Measurements from ENCODE around the gene GRB7. TPM values are rescaled to one million over a fixed set of nuclear protein-coding genes. Genes with fewer than 3 reads are reported as not detected.

The GRB7 gene
- total RNA-seq, 1 donor from 2014 or later: 25.0 TPM

DNA sequence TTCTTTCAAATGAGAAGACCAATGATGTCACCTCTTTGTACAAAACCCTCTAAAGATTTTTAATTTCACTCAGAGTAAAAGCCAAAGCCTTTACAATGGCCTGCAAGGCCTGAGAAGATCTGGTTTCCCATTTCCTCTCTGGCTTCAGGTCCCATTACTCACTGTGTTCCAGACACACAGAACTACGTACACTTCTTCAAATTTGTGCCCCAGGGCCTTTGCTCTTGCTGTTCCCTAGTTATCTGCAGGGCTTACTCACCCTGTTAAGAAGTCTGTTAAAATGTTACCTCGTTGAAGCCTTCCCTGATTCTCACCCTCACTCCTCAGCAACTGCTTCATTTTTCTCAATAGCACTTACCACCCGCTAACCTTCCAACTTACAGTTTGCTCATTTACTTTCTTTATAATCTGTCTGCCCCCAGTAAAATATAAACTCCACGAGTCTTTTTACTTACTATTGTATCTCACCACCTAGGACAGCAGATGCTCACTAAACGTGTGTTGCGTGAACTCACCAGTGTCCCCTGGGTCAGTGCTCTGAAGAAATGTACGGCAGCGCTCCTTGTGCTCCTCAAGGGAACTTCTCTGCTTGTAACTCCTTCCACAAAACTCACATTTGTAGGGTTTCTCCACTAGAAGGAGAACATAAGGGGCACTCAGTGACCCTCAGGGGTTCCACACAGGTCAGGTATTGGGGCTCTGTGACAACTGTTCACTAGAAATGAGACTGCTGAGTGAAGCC, 50.2 kb downstream of the GRB7 start:
- ATAC-seq: no peak
- TF ChIP-seq, protein P1, sequence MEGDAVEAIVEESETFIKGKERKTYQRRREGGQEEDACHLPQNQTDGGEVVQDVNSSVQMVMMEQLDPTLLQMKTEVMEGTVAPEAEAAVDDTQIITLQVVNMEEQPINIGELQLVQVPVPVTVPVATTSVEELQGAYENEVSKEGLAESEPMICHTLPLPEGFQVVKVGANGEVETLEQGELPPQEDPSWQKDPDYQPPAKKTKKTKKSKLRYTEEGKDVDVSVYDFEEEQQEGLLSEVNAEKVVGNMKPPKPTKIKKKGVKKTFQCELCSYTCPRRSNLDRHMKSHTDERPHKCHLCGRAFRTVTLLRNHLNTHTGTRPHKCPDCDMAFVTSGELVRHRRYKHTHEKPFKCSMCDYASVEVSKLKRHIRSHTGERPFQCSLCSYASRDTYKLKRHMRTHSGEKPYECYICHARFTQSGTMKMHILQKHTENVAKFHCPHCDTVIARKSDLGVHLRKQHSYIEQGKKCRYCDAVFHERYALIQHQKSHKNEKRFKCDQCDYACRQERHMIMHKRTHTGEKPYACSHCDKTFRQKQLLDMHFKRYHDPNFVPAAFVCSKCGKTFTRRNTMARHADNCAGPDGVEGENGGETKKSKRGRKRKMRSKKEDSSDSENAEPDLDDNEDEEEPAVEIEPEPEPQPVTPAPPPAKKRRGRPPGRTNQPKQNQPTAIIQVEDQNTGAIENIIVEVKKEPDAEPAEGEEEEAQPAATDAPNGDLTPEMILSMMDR (IDR thresholded peaks at IDR 0.05): no peak
- intact Hi-C loops (cut with DNase I): no loop called here
- no peak for DNase-seq
- no peak overlapping the region for H3K4me3 ChIP-seq
- H3K27ac ChIP-seq: no peak overlapping the region
- H3K36me3 ChIP-seq: no peaks in the 10 kb centered on the region
- H3K9me3 ChIP-seq: no peaks in the 10 kb centered on the region
- H3K27me3 ChIP-seq: peaks cover 4% of the 10 kb centered on the region
- peaks cover 6% of the 10 kb centered on the region for H3K4me1 ChIP-seq

DNA sequence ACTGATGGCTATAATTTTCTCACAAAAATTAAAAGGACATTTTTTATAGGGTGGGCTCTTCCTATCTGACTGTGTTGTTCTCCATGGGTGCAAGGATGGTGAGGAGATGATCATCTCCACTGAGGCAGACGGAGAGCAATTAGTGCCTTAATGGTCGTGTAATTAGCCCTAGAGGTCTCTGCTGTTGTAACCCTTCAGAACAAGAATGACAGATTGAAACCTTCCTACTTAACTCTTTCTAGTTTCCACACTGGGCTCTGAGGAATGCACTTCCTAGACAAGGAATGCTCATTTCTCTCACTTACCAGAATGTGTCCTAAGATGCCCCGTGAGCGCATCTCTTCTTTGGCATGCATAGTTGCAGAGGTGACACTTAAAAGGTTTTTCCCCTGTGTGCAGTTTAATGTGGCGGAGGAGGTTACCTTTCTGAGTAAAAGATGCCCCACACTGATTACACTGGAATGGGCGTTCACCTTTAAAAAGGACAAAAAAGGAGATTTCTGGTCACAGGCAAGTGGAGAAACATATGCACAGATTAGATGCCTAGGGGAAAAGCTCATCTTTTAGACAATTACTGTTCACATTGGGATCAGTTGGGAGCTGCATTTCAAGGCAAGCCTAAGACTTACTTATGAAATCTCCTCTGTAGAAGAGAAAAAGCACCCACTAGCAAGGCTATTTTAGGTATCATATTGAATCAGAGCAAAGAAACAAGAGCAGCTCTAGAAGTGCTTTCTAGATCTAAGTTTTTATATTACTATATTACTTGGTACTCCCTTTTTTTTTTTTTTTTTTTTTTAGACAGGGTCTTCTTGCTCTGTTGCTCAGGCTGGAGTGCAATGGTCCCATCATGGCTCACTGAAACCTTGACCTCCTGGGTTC, 53.6 kb downstream of the GRB7 start:
- DNase-seq (no peak), ATAC-seq (no peak)
- H3K9me3 ChIP-seq: no peaks in the 10 kb centered on the region
- no peaks in the 10 kb centered on the region for H3K36me3 ChIP-seq
- TF ChIP-seq, protein P1 (IDR thresholded peaks at IDR 0.05): no peak
- no peak overlapping the region for H3K27ac ChIP-seq
- H3K4me3 ChIP-seq: no peak overlapping the region
- no peaks in the 10 kb centered on the region for H3K4me1 ChIP-seq
- intact Hi-C loops (cut with DNase I): no loop called here
- H3K27me3 ChIP-seq: peaks cover 4% of the 10 kb centered on the region

DNA sequence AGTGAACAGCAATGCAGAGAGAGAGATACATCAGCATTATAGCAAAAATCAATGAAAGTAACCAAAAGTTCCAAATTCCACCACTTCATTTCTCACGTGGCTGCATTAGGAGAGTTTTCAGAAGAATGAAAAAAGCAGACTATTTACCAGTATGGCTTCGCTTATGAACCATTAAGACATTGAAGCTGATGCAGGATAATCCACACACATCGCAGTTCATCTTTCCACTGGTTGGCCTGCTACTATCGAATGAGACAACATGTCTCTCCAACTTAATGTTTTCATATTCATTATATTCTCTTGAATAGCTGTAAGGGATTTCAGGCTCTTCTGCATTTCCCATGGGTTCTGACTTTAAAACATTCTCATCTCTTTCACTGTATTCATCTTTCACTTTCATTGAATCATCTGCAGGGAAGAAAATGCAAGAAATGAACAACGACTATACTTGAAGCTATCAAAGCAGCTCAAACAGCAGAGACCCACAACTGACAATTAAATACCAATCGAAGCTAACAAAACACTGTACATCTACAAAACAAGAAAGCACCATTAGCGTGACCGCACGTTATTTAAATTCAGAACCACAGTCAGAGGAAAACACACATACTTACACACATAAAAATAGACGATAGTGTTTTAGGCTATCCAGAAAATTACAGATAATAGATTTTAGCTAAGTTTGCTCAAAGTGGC, 54.9 kb downstream of the GRB7 start:
- no peaks in the 10 kb centered on the region for H3K36me3 ChIP-seq
- no peaks in the 10 kb centered on the region for H3K9me3 ChIP-seq
- no peak overlapping the region for H3K27ac ChIP-seq
- intact Hi-C loops (cut with DNase I): no loop called here
- DNase-seq (no peak), ATAC-seq (no peak)
- peaks cover 4% of the 10 kb centered on the region for H3K27me3 ChIP-seq
- no peak overlapping the region for H3K4me3 ChIP-seq
- TF ChIP-seq, protein P1 (IDR thresholded peaks at IDR 0.05): no peak
- no peaks in the 10 kb centered on the region for H3K4me1 ChIP-seq

DNA sequence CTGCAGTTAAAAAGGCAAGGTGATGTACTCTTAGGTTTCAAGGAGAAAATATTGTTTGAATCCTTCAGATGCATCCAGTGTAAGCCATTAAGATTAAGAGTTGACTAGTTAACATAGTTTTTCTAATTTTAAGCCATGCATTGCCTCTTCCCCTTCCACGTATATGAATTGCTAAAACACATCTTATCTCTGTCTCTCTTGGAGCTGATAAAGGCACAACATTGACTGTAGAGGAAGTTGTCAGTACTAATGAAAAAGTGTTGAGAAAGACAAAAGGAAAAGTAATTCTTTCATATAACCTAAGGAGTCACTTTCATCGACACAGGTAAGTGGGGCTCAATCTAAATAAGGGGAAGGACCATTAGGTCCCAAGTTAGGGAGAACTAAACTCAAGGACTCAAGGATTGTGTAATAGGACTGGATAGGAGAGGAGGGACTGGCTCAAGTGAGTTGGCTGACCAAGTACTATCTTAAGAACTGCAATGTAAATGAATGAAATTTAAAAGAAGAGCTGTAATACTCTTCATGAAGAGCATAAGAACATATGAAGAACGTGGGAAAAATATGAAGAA, 55.6 kb downstream of the GRB7 start:
- no peak overlapping the region for H3K4me3 ChIP-seq
- no peaks in the 10 kb centered on the region for H3K36me3 ChIP-seq
- no peak for DNase-seq
- intact Hi-C loops (cut with DNase I): no loop called here
- peaks cover 4% of the 10 kb centered on the region for H3K27me3 ChIP-seq
- no peaks in the 10 kb centered on the region for H3K9me3 ChIP-seq
- peak; percentile 33 for ATAC-seq
- H3K27ac ChIP-seq: no peak overlapping the region
- H3K4me1 ChIP-seq: no peaks in the 10 kb centered on the region
- TF ChIP-seq, protein P1 (IDR thresholded peaks at IDR 0.05): no peak

DNA sequence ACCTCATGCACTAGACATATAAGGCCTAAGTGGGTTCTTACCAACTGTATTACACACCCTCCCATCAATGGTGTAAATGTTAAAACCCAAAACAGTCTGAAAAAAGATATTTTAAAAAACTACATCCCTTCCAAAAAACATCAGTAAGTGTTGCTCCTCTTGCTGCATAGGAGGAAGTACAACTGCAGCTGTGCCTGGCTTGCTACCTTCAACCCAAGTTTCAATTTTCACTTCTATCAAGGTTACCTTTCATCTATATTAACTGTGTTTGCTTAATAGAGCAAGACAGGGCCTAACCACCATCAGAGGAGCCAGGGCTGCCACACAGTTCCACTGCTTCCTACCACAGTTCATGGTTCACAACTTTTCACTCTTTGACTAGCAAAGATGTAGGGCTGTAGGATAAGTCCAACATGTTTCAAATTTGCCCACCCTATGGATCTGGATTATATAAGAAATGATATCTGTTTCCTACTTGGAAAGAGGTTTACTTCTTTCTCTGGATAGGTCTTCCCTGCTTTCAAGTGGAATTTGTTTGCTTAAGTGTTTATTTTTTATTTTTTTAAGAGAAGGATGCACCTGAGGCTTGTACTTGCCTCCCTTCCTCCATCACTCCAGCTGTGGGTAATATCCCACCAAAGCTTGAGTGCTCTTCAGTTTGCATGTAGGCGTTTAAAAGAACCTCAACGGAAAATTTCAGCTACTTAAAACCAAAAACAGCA, 56.7 kb downstream of the GRB7 start:
- no peaks in the 10 kb centered on the region for H3K4me1 ChIP-seq
- DNase-seq (no peak), ATAC-seq (no peak)
- peak overlapping the region; percentile 9 for H3K27ac ChIP-seq
- peaks cover 4% of the 10 kb centered on the region for H3K27me3 ChIP-seq
- TF ChIP-seq, protein P1 (IDR thresholded peaks at IDR 0.05): no peak
- no peak overlapping the region for H3K4me3 ChIP-seq
- intact Hi-C loops (cut with DNase I): no loop called here
- H3K9me3 ChIP-seq: no peaks in the 10 kb centered on the region
- no peaks in the 10 kb centered on the region for H3K36me3 ChIP-seq
